ENCODE measurements around the gene MTG2. TPM values are rescaled to one million over a fixed set of nuclear protein-coding genes. Genes with fewer than 3 reads are reported as not detected.
A peak's percentile ranks its signal among the peaks of the same experiment; 100 is the strongest.

Gene MTG2
- total and polyA plus RNA-seq, 2 of the 13 experiments (the other 11 are each of a cell fraction or from before 2014, with no cell fraction given): 20.4 to 37.8 TPM

GRCh38 chr20:62143081-62143956 is 39.5 kb upstream of the MTG2 start, which contains the start of the genes PSMA7 and SS18L1 (continued):
- TF ChIP-seq RNF219 (CRISPR knock-in tag; IDR thresholded peaks at IDR 0.05): no peak
- TF ChIP-seq ZBTB25 (CRISPR knock-in tag; IDR thresholded peaks at IDR 0.05): peak; percentile 87; the same call in 1 of the 2 replicates
- peak; percentile 86 for TF ChIP-seq CBX1 (IDR thresholded peaks at IDR 0.05; ENCODE audit: low read depth)
- TF ChIP-seq CREM (IDR thresholded peaks at IDR 0.05): no peak
- no peak for TF ChIP-seq CREM (CRISPR knock-in tag; IDR thresholded peaks at IDR 0.05)
- no peak; a peak in 1 of 4 replicates for TF ChIP-seq ATF4 (CRISPR knock-in tag; IDR thresholded peaks at IDR 0.05)
- TF ChIP-seq ZUFSP (CRISPR knock-in tag; IDR thresholded peaks at IDR 0.05; ENCODE audit: borderline replicate concordance): no peak
- TF ChIP-seq ZNF850 (CRISPR knock-in tag; conservative IDR thresholded peaks at IDR 0.05): no peak
- no peak for TF ChIP-seq NFE2L2 (IDR thresholded peaks at IDR 0.05; ENCODE audit: low read length)
- 0 out of 2 replicates have a peak, but pooled peaks have one; percentile 79 for TF ChIP-seq ZNF83 (CRISPR knock-in tag; IDR thresholded peaks at IDR 0.05; ENCODE audit: borderline replicate concordance)
- no peak for TF ChIP-seq TRIM22 (IDR thresholded peaks at IDR 0.05)
- no peak for TF ChIP-seq ELF4 (CRISPR knock-in tag; IDR thresholded peaks at IDR 0.05; ENCODE audit: borderline replicate concordance)
- peak; percentile 31; the same call in 1 of the 2 replicates for TF ChIP-seq CBX5 (CRISPR knock-in tag; IDR thresholded peaks at IDR 0.05; ENCODE audit: borderline replicate concordance)
- no peak for TF ChIP-seq SIN3B (IDR thresholded peaks at IDR 0.05; ENCODE audit: low read length)
- TF ChIP-seq HOMEZ (CRISPR knock-in tag; IDR thresholded peaks at IDR 0.05; ENCODE audit: low read depth): no peak
- no peak for TF ChIP-seq U2AF1 (optimal IDR thresholded peaks at IDR 0.05; ENCODE audit: low read depth, low read length)
- peak; percentile 62 for TF ChIP-seq FOXK1 (CRISPR knock-in tag; IDR thresholded peaks at IDR 0.05; ENCODE audit: borderline replicate concordance, low read depth)
- TF ChIP-seq IRF2 (CRISPR knock-in tag; IDR thresholded peaks at IDR 0.05): peak; percentile 24; the same call in 1 of the 2 replicates
- 0 out of 2 replicates have a peak, but pooled peaks have one; percentile 63 for TF ChIP-seq PRMT3 (CRISPR knock-in tag; IDR thresholded peaks at IDR 0.05; ENCODE audit: borderline replicate concordance, low read depth)
- TF ChIP-seq ZNF614 (CRISPR knock-in tag; IDR thresholded peaks at IDR 0.05; ENCODE audit: borderline replicate concordance): peak; percentile 39; the same call in 1 of the 2 replicates

Data from HepG2 (cell line).